PC-9 (cell line): ENCODE data around the gene MYH6.

Experiments
- CTCF ChIP-seq: fragments of 200-600 bp; sonication (generic); conservative IDR thresholded peaks from 2 replicates; pipeline ENCODE4 v1.6.1; 2017; ENCODE audit warnings: mixed run types, antibody characterized with exemption, mild to moderate bottlenecking, moderate library complexity
- EZH2 ChIP-seq: fragments of 200-600 bp; sonication (generic); IDR thresholded peaks from 2 replicates; pipeline ENCODE4 v1.8.0; 2017; ENCODE audit warnings: antibody characterized with exemption, low read depth

- TF ChIP-seq CTCF, result no peak
- no peak for TF ChIP-seq EZH2
Observed at GRCh38 chr14:23407516-23408306, at the start of gene MYH6.
